Mucosa of gallbladder (tissue), 1 donor: ENCODE results near the gene GPR61. TPM values are rescaled to one million over a fixed set of nuclear protein-coding genes. Genes with fewer than 3 reads are reported as not detected.
A peak's percentile ranks its signal among the peaks of the same experiment; 100 is the strongest.

Experiments
- DNase-seq: peaks from one replicate; pipeline ENCODE4 v3.0.0-alpha.2; 2020; ENCODE audit warnings: low spot score
- total RNA-seq: library from RNA; stranded (reverse); gene quantifications from one replicate; pipeline ENCODE4 v1.2.1, GENCODE V29; 2021
- donor health status: DM: no; HTN: no; CAD: no.

GPR61 gene, protein sequence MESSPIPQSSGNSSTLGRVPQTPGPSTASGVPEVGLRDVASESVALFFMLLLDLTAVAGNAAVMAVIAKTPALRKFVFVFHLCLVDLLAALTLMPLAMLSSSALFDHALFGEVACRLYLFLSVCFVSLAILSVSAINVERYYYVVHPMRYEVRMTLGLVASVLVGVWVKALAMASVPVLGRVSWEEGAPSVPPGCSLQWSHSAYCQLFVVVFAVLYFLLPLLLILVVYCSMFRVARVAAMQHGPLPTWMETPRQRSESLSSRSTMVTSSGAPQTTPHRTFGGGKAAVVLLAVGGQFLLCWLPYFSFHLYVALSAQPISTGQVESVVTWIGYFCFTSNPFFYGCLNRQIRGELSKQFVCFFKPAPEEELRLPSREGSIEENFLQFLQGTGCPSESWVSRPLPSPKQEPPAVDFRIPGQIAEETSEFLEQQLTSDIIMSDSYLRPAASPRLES
- 0.29 TPM for total RNA-seq

DNA sequence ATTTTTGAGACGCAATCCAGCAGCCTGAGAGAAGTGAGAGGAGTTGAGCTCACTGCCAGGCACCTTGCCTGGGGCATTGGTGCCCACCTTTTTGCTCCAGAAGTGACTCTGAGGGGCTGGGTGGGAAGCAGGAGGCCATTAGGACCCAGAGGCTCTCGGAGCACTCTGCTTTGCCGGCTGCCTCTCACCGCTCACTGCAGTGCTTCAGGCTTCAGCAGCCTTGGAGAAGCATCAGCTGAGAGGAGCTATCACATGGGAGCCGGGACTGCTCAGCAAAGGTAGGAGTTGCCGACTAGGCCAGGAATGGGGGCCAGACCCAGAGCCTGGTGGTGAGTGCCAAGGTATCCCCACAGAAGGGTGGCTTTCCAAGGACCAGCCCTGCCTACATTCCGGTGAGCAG, at the start of gene GPR61:
Gene GPR61 (plus strand): TSS at position 197 of the 400 bp plus-strand sequence. CDS start 3,151 bp downstream, outside the sequence.
- no peak for DNase-seq

DNA sequence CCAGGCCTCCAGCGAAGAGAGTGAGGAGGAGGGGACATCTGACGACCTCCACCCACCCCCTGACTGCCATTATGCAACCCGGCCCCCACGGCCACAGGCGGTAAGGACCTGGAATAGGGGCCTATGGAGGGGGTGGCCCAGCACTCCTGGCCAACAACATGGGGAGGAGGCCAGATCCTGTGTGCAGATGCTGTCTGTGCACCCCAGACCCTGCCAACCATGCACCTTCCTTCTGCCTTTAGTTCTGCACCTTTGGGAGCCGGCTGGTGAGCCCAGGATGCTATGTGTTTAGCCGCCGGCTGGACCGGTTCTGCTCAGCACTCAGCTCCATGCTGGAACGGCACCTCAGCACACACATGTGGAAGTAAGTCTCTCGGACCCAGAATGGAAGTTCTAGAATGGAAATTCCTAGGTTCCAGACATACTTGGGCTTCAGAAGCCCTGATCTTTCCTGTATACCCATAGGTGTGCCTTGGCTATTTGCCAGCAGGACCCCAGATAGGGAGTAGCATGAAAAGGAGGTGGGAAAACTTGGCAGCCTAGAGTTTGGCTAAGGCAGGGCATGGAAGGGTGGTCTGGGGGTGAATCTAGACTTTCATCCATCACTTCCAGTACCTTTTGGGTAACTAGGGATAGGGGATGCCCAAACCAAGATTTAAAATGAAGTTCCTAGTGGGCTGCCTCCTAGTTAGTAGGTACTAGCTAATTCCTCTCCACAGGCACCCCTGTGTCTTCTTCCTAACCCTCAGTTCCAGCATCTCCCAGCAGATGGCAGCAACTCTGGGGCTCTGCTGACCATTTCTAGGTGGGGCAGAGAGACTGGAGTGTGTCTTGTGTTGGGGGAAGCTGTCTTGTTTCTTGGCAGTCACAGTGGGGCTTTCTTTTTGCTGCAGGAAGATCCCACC, 49.4 kb upstream of the GPR61 start:
- peak; percentile 77 for DNase-seq

DNA sequence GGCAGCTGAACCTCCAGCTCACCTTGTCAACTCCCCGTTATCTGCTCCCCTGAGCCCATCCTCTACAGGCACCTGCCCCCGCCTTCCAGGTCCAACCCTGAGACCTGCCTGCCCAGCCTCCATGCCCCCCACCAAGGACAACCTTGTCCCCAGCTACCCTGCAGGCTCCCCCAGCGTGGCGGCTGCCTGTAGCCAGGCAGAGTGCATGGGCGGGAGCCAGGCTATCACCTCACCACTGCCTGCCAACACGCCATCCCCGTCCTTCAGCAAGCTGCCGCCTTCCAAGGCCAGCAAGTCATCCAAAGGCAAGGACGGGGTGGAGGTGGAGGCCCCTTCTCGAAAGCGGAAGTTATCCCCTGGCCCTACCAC, 48.8 kb upstream of the GPR61 start:
- no peak for DNase-seq

DNA sequence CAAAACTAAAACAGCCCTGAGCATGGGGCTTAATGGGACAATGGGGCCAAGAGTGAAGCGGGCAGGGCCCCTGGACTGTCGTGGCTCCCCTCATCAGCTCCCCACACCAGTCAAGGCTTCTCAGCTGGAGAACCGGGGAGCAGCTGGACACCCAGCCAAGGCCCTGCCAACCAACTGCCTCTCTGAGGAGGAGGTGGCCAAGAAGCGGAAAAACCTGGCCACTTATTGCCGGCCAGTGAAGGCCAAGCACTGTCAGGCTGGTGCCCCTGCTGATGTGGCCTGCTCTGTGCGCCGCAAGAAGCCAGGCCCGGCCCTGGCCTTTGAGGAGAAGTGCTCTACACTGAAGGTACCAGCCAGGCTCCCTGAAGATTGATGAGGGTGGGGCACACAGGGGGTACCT, 48.3 kb upstream of the GPR61 start:
- no peak for DNase-seq

DNA sequence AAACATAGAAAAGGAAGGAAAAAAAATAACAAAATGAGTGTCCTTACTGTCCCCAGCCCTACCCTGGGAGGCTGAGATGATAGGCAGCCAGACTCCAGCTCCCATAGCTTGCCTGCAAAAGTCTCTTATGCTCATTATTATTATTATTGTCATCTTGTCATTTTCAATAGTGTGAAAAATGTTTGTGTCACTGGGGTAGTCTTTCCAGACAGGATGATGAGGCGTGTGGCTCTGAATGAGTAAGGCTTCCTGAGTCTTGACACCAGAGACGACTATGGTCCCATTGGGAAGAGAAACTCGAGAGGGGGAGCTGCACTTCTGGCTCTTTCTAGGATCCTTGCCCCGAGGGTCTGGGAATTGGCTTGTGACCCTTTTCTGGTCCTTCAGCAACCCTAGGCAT, 46.9 kb upstream of the GPR61 start:
- DNase-seq = no peak

DNA sequence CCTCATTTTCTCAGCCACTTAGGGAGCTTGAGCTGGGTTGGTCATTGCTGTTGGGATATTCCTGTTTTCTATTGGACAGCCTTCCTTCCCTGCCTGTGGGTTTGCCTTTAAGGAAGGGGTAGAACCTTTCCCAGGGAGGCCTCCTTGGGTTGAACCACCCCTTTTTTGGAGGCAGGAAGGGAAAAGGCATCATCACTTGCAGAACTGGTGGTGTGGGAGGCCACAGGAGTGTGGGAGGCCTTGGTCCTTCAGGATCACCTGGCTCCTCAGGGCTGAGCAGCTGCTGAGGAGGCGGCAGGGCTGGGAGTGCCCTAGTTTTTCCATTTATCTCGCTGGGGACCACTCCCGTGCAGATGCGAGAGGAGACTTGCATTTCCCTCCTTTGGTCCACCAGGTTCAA, 46.4 kb upstream of the GPR61 start:
- no peak for DNase-seq

DNA sequence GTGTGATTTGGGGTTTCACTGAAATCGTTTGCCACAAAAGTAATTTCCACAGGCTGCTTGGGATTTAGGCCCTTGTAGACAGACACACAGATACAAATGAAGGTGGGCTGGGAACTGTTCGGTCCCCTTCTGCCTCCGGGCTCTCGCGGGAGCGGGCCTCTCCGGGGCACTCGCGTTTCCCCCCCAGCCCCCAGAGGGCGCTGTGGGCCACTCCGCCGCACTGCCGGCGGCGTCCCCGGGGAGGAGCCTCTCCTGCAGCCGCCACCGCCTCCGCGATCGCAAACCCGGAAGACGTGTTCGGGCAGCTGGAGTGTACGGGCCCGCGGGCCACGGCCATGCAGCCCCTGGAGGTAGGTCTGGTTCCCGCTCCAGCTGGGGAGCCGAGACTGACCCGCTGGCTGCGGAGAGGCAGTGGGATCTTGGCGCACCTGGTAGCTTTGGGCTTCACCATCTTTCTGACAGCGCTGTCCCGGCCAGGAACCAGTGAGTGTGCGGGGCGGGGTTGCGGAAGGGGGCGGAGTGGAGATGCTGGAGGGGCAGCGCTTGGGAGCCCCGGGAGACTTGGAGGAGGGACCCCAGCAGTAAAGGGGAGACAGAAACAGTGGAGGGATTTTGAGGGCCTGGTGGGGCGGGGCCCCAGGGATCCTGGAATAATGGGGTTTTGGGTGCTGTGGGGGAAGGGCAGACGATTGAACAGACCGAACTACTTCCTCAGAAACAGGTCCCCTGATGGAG, 45.7 kb upstream of the GPR61 start, which contains the start of gene CYB561D1:
Gene CYB561D1 (plus strand): TSS at position 290 of the 735 bp plus-strand sequence. CDS start 46 bp downstream, at position 336.
- peak; percentile 83 for DNase-seq

DNA sequence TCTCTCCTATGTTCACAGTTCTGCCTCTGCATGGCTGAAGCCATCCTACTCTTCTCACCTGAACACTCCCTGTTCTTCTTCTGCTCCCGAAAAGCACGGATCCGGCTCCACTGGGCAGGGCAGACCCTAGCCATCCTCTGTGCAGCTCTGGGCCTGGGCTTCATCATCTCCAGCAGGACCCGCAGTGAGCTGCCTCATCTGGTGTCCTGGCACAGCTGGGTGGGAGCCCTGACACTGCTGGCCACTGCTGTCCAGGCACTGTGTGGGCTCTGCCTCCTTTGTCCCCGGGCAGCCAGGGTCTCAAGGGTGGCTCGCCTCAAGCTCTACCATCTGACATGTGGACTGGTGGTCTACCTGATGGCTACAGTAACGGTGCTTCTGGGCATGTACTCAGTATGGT, 43.9 kb upstream of the GPR61 start:
- DNase-seq = no peak

DNA sequence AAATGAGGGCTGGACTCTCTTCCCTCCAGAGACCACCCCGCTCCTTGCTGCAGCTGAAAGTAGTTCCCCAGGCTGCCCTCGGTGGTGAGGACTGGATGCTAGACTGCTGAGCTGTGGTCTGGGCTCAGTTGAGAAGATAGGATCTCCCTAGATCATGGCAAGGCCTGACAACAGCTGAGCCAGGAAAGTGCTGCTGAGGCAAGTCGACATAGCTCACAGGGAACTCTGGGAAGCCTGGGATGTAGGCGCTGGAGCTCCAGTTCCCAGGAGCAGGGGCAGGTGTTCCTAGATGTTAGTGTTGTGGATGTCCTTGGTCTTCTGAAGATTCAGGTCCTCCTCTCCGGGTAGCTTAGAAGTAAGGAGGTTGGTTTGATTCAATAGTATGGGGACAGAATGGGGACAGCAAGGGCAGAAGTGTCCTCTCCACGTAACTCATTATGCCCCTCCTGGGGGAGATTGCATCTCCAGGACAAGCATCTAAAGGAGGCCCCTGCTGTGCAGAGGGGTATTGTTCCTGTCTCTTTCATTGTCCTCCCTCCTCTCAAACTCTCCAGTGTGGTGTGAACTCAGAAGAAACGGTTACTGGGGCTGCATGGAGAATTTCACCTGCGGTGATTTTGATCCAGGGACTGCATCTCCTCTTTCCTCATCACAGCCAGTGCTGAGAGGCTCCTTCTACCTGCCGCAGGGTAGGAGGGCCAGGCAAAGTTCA, 42.1 kb upstream of the GPR61 start:
- no peak for DNase-seq

DNA sequence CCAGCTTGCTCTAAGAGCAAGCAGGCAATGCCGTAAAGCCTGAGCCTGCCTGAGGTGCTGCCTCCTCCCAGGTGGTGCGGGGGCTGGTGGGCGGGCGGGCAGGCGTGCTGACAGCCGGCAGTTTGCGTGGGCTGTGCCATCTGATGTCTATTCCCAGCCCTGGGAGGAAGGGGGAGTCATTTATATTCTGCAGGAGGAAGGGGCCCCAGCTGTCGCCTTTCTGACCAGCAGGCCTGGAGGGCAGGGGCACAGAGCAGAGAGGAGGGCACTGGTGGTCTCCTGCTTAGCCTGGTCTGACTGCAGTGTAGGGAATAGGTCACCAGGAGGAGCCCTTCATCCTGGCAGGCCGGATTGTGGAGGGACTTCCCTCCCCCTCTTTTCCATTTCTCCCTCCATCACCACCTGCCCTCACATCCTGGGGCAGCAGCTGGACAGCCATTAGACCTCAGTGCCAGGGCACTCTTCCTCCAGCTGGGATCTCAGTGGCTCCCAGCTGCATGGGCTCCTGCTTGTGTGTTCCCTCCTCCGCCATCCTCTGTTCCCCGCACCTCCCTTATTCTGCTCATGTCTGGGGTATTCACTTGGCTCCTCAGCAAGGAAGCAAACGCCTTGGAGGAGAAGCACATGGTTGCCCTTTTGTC, 41.4 kb upstream of the GPR61 start:
- DNase-seq = no peak

DNA sequence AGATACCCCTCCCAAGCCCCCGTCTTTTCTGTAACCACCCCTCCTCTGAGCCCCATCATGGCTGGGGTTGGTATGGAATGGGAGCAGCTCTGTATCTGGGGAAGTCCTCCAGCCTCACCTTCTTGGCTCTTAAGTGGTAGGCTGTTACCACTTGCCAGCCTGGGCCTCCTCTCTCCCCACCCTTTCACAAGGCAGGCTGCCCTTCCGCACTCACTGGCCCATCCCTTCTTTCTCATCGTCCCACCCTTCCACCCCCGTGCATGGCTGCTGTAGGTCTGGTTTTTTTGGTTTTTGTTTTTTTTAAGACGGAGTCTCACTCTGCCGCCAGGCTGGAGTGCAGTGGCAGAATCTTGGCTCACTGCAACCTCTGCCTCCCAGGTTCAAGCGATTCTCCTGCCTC, 40.6 kb upstream of the GPR61 start:
- DNase-seq = no peak

DNA sequence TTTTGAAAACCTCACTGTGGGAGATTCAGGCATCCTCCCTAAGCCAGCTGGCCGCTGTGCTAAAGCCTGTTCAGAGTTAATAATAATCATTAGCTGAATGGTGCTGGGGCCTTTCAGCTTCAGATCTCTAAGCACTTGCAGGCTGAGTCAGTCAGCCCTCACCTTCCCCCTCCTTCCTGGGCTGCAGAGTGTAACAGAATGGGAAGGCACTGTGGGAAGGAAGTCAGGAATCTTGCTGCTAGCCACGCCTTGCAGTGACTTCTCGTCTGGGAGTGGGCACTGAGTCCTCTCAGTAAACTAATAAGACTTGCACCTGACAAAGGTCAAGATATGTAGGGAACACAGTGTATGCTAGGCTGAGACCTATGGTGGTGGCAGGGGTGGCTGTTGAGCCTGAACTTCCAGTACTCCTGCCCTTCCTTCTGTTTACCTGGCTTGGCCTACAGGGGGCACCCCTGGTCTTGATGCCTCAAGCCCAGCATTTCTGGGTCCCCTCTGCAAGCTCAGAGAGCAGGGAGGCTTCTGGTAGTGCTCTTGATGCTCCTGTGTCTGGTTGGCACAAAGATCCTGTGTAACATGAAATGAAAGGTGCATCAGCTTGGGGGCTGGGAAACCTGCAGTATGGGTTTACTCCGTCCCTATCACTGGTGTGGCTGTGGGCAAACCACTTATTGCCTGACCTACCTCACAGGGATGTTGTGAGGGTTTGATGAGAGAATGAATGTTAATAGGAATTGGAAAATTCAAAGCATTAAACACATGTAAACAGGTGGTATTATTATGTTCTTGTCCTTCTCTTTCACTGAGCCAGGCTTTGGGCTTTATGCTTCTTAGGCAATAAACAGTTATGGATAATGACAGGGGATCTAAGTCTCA, 39.8 kb upstream of the GPR61 start:
- DNase-seq = peak; percentile 50

DNA sequence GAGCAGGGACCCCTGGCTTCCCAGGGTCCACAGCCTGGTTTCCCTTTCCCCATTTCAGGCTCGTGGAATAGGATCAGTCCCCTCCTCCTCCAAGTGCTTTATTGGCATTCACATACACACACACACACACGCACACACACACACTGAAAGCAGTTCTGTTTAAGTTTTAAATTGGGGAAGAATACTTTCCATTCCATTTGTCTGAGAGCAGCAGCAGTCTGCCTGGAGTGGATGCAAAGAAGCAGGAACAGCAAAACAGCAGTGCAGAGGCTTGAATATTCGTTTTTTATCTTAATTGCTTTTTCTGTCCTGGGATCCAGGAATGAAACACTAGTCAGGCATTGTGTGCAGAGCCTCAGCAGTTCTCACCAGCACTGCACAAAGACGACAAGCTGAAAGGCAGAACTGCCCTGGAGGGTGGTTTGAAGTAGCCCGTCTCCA, 38.7 kb upstream of the GPR61 start:
- peak; percentile 48 for DNase-seq

DNA sequence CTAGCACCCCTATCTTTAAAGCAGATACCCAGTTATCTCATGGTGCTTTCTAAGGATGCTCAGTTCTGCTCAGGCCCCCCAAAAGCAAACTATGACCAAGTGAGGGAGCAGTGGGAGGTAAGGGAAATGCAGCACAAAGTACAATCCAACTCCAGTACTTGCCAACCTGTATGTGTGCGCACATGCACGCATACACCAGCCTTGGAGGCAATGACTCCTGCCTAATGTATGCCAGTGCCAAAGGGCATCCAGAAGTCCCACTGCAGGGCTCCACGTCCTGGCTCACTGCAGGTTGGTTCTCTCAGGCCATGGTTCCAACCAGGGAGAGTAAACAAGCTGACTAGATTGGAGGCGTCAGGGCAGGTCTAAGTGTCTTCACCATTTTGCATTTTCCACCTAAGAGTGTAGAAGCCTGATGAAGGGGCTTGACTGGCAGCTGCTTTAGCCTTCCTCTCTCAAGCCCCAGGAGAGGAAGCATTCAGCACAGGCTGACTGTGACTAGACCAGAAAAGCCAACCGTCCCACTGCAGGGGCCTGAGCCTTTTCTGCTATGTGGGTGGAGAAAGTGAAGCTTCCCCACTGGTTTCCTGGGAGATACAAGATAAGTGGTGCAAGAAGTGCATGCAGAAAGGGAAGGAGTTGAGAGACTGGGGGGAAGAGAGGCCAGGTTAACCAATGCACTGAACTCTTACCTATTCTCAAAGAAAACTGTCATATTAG, 37.9 kb upstream of the GPR61 start:
- no peak for DNase-seq

DNA sequence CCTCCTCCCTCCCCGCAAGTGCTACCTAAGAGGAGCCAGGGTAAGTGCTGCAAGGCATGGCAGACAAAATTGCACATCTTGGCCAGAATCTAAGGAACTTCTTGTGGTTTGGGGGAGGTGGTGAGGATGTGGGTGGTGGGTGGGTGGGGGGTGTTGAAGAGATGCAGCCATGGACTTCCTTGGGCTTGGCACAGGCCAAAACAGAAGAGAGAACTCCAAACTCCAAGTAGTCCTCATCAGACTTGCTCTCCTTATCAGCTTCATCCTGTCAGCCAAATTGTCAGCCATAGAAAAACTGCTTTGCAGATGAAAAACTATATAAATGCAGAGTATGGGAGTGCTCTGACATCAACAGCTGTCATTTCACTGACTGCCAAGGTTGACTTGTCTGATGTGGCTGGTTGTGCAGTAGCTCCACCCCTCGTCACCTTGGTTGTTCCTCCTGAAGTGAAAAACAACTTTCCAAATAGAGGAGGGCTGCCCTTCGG, 37.3 kb upstream of the GPR61 start:
- no peak for DNase-seq

DNA sequence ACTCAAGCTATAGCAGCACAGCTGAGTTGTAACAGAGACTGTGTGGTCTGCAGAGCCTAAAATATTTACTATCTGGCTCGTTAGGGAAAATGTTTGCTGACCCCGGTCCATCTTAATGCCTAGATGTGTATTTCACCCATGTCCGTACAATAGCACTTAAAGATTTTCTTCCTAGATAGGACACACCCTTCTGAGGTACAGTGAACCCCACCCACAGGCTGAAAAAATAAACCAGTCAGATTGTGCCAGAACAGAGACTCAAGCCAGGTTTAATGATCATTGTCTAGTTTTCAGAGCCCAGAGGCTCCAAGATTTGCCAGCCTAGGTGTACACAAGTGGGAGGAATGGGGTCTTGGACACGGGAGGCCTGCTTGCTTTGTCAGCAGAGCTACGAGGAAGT, 35.7 kb upstream of the GPR61 start:
- DNase-seq = no peak

DNA sequence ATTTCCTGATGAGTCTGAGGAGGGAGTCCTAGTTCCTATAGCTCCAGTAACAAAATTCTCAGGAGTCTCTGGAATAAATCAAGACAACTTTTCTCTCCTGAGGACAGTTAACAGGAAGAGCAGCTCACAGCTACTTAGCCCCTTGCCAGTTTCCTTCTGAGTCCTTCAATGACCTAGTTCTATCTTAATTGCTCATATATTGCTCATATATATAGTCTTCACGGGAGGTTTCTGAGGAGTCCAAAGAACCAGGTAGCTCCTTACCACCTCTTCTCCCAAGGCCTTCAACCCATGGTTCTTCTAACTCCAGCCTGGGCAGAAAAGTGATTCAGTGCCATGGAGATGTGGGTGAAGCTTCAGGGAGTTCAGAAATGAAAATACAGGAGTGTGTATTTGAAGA, 34.7 kb upstream of the GPR61 start:
- no peak for DNase-seq

DNA sequence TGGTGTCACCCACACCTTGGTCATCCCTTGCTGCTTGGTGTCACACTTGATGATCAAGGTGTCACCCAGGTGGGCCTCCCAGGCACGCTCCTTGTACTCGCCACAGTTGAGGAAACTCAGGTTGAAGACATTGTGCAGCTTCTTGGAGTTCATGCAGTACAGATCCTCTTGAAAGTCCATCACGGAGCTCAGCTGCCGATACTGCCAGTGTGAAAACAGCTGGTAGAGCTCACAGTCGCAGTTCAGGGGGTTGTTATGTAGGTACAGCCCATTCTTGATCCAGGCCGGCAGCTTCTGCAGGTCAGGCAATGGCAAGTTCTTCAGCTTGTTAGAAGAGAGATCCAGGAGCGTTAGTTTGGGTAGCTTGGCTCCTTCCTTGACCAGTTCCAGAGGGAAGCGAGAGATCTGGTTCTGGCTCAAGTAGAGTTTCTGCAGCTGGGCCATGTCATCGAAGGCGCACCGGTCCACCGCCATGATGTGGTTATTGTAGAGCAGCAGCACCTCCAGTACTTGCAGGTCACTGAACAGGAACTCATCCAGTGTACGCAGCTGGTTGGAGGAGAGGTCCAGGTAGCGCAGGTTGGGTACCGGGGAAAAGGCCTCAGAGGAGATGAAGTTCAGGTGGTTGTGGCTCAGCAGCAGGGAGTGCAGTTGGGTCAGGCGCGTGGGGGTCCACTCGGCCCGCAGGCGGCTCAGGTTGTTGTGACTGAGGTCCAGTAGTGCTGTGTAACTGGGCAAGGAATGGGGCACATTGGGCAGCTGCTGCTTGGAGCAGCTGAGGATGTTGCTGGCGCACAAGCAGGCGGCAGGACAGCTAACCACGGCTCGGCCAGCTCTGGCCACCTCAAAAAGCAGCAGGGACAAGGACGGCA, 31.4 kb upstream of the GPR61 start:
- no peak for DNase-seq
